AG10803 (cell line): ENCODE results near the gene CATSPERB.

Experiments
- DNase-seq: peaks from one replicate; pipeline ENCODE4 v3.0.0; 2010; ENCODE audit warnings: low read depth
- H3K4me3 ChIP-seq: 2 replicates; pipeline ENCODE4 v1.5.1; 2011; ENCODE audit warnings: mild to moderate bottlenecking, low read length, control low read depth
- CTCF ChIP-seq: conservative IDR thresholded peaks from 2 replicates; pipeline ENCODE4 v1.5.1; 2011; ENCODE audit warnings: mild to moderate bottlenecking, low read length, control low read depth, inconsistent platforms

CATSPERB gene

GRCh38 chr14:91585856-91586255 is 146.0 kb downstream of the CATSPERB start:
- H3K4me3 ChIP-seq: no peak overlapping the region
- TF ChIP-seq CTCF: no peak
- DNase-seq: no peak

GRCh38 chr14:91582761-91583160 is 149.1 kb downstream of the CATSPERB start:
- no peak overlapping the region for H3K4me3 ChIP-seq
- TF ChIP-seq CTCF: no peak
- DNase-seq: no peak

GRCh38 chr14:91580876-91581577 is 150.9 kb downstream of the CATSPERB start:
- H3K4me3 ChIP-seq: no peak overlapping the region
- DNase-seq: no peak
- no peak for TF ChIP-seq CTCF

GRCh38 chr14:91577632-91578233 is 154.2 kb downstream of the CATSPERB start:
- no peak overlapping the region for H3K4me3 ChIP-seq
- TF ChIP-seq CTCF: no peak
- DNase-seq: no peak

- no peak for TF ChIP-seq CTCF
- DNase-seq: no peak
Observed at GRCh38 chr14:91575469-91576208, 156.2 kb downstream of the CATSPERB start.

GRCh38 chr14:91573894-91574837 is 157.7 kb downstream of the CATSPERB start:
- TF ChIP-seq CTCF: no peak; the same call in 1 of the 2 replicates
- DNase-seq: peak; percentile 66
- peak overlapping the region; percentile 61 for H3K4me3 ChIP-seq

More at GRCh38 chr14:91575469-91576208, 156.2 kb downstream of the CATSPERB start:
- no peak overlapping the region for H3K4me3 ChIP-seq
